Measurements from ENCODE around the gene ADIPOR1. TPM values are rescaled to one million over a fixed set of nuclear protein-coding genes. Genes with fewer than 3 reads are reported as not detected.

Gene ADIPOR1
- total and polyA plus RNA-seq, 2 of the 4 experiments (the other 2 are of a cell fraction): 82.7 to 92.5 TPM

- H2BK15ac ChIP-seq (ENCODE audit: low read depth, low read length): no peak overlapping the region
- H3K27ac ChIP-seq (ENCODE audit: insufficient read depth, low read length): no peak overlapping the region
- no peak overlapping the region for H3K56ac ChIP-seq (ENCODE audit: extremely low read depth, insufficient read depth, low read length)
- H4K91ac ChIP-seq (ENCODE audit: insufficient read depth, low read depth, low read length): no peak overlapping the region
- CTCF ChIA-PET: no interaction called here
- no peaks in the 10 kb centered on the region for H3K36me3 ChIP-seq (ENCODE audit: control insufficient read depth, insufficient read depth, low read length)
- H4K8ac ChIP-seq (ENCODE audit: low read depth in 2 of 2, low read length in 2 of 2): no peak overlapping the region
- no peak for DNase-seq
- no peak overlapping the region for H3K9ac ChIP-seq (ENCODE audit: low read depth, low read length)
- H3K4ac ChIP-seq (ENCODE audit: low read depth, low read length): no peak overlapping the region
- H3K4me1 ChIP-seq (ENCODE audit: control insufficient read depth, insufficient read depth, low read length): no peaks in the 10 kb centered on the region
- dilution Hi-C loops (cut with HindIII; ENCODE audit: low sequenced_read_pairs, unreplicated experiment): no loop called here
- H3K9me1 ChIP-seq (ENCODE audit: insufficient read depth, low read length): no peaks in the 10 kb centered on the region
- H3K4me3 ChIP-seq (ENCODE audit: insufficient read depth, low read depth, low read length): no peak overlapping the region
- intact Hi-C loops (cut with micrococcal nuclease): loop anchor here (2.0 kb wide), 1 partner anchor 74 kb away; no protein-coding TSS in a partner anchor
- POLR2A ChIA-PET (ENCODE audit: unreplicated experiment): no interaction called here
- H2BK120ac ChIP-seq (ENCODE audit: low read depth, low read length): no peak overlapping the region
- H2AK5ac ChIP-seq (ENCODE audit: low read depth, low read length): no peak overlapping the region
- in situ Hi-C loops (cut with MboI; ENCODE audit: low sequenced_read_pairs): no loop called here
- no peak overlapping the region for H2AFZ ChIP-seq (replicated peaks; ENCODE audit: low read length, poor library complexity)
- ATAC-seq (ENCODE audit: low read depth): no peak
- no peak overlapping the region for H3K23ac ChIP-seq (ENCODE audit: low read depth, low read length)
- peaks cover 44% of the 10 kb centered on the region for H3K27me3 ChIP-seq (ENCODE audit: control insufficient read depth, insufficient read depth, low read length)
- H3K4me2 ChIP-seq (ENCODE audit: low read depth, low read length): no peak overlapping the region
- H4K20me1 ChIP-seq (ENCODE audit: insufficient read depth, low read length): no peaks in the 10 kb centered on the region
- H3K18ac ChIP-seq (ENCODE audit: low read depth, low read length): no peak overlapping the region
- WGBS, 2 experiments (ENCODE audit: extremely low coverage in 2 of 2, insufficient read length in 1 of 2): no CpG with 5 or more reads among the region's 3 CpGs
- no peak overlapping the region for H2BK20ac ChIP-seq (ENCODE audit: low read depth, low read length)
- no TSS peak for BruUV-seq (replicated peaks)
- no peak overlapping the region for H4K5ac ChIP-seq (ENCODE audit: low read depth, low read length)
- H3K9me3 ChIP-seq (ENCODE audit: control insufficient read depth, insufficient read depth, low read length): no peaks in the 10 kb centered on the region
- no peak overlapping the region for H3K14ac ChIP-seq (replicated peaks; ENCODE audit: low read depth, low read length)
- H2AK9ac ChIP-seq (replicated peaks; ENCODE audit: low read depth, low read length, poor library complexity): no peak overlapping the region
- H3K79me1 ChIP-seq (ENCODE audit: low read depth in 1 of 2, low read length in 2 of 2): no peaks in the 10 kb centered on the region
- H2BK5ac ChIP-seq (ENCODE audit: low read depth, low read length, poor library complexity, severe bottlenecking): no peak overlapping the region
- TF ChIP-seq RAD21 (IDR thresholded peaks at IDR 0.05; ENCODE audit: low read length): no peak
- no peak for TF ChIP-seq SMC3 (IDR thresholded peaks at IDR 0.05; ENCODE audit: low read depth, low read length)
- TF ChIP-seq NFE2L2 (IDR thresholded peaks at IDR 0.05; ENCODE audit: low read depth, low read length): no peak
- no peak for TF ChIP-seq MAFK (IDR thresholded peaks at IDR 0.05; ENCODE audit: low read depth, low read length)
- no peak for TF ChIP-seq RFX5 (IDR thresholded peaks at IDR 0.05; ENCODE audit: low read depth, low read length)
- no peak for TF ChIP-seq BHLHE40 (IDR thresholded peaks at IDR 0.05; ENCODE audit: low read depth, low read length)
- no peak for TF ChIP-seq FOS (IDR thresholded peaks at IDR 0.05; ENCODE audit: low read depth, low read length)
- no peak for TF ChIP-seq ELK1 (IDR thresholded peaks at IDR 0.05; ENCODE audit: borderline replicate concordance, low read depth, low read length)
- TF ChIP-seq MAZ (IDR thresholded peaks at IDR 0.05; ENCODE audit: borderline replicate concordance, low read depth, low read length): no peak
- no peak for TF ChIP-seq MXI1 (IDR thresholded peaks at IDR 0.05; ENCODE audit: borderline replicate concordance, low read depth, low read length)
These were observed 16.7 kb upstream of the ADIPOR1 start for GRCh38 chr1:202974856-202975255.

All from IMR-90 (cell line).